ENCODE measurements around the gene PTPRN2.
"Not testable (repeated sequence)": the region's sequence is repeated elsewhere in the genome, so short reads cannot be mapped to it uniquely, and the experiment has no call there.

Gene PTPRN2

GRCh38 chr7:157946398-157947060, 641.1 kb downstream of the PTPRN2 start:
- DNase-seq (ENCODE audit: low read depth): no peak

- no peak for DNase-seq (ENCODE audit: low read depth)
Measured at GRCh38 chr7:157945401-157945800, 642.2 kb downstream of the PTPRN2 start.

GRCh38 chr7:157944734-157945291, 642.8 kb downstream of the PTPRN2 start:
- no peak for DNase-seq (ENCODE audit: low read depth)

DNA sequence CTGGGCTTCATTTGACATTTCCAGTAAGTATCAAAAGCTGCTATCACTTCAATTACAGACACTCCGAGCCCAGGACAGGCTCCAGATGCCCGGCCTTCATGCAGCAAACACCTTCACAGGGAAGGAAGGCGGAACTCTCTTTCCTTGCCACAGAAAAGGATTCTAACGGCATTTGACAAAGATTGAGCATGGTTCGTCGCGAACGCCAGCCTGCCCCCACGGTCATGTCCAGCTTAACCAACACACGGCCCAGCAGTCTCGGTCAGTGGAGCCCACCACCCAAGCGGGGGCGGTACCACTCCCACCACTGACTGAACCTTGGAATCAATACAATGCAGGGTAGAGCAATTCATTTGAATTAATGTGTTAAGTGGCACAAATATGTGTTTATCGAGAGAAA, 643.6 kb downstream of the PTPRN2 start:
- no peak for DNase-seq (ENCODE audit: low read depth)

DNA sequence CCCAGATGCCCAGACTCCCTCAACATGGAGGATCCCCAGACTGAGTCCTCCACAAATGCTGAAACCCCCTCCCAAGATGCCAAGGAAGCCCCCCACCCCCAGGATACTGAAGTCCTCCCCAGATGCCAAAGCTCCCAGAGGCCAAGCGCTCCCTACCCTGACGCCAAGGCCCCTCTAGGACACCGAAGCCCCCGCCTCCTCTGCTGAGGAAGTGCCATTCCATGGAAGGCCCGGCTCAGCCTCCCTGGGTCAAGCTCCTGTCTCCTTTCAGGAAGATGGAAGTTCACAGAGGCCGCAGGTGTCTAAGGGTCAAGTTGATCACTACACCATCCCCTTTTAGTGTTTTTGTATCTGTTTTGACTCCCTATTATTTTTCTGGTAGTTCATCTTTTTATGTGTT, 644.1 kb downstream of the PTPRN2 start:
- DNase-seq (ENCODE audit: low read depth): no peak

DNA sequence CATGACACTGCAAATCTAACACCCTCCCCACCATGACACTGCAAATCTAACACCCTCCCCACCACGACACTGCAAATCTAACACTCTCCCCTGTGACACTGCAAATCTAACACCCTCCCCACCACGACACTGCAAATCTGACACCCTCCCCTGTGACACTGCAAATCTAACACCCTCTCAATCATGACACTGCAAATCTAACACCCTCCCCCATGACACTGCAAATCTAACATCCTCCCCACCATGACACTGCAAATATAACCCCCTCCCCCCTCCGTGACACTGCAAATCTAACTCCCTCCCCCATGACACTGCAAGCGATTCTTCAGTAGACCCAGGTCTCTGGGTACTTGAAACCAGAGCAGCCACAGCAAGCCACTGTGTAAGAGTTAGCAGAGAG, 646.4 kb downstream of the PTPRN2 start:
- no peak for DNase-seq (ENCODE audit: low read depth)

GRCh38 chr7:157940497-157940896, 647.1 kb downstream of the PTPRN2 start:
- no peak for DNase-seq (ENCODE audit: low read depth)

DNA sequence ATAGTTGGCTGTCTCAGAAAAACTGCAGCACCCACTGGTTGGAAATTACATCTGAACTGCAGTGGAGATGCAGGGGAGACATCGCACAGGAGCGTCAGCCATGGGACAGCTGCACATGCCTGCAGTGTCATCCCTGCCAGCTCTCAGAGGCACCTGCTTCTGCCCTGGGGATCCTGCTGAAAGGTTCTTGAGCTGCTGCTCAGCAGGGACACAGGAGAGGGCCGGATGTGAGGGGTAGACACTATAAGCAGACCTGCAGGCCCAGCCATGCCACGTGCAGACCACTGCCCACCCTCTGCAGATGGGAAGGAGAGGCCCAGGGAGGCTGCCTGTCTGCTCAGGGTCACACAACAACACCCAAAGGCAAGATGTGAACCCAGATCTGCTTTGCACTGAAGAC, 649.4 kb downstream of the PTPRN2 start:
- no peak for DNase-seq (ENCODE audit: low read depth)

DNA sequence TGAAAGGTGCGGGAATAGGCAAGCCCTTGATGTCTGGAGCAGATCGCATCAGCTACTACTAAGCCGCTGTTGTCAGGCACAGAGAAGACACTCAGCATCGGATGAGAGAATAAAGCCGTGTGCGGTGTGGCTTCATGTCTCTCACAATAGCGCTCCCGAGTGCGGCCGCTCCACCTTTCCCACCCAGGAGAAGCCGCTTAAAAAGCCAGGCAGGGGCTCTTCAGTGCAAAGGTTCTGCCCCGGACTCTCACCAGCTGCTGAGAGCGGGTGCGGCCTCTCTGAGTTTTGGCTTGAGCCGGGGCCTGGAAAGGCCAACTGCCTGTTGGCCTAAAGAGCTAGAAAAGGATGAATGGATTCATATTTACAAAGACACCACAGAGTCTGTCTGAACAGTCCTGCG, 650.2 kb downstream of the PTPRN2 start:
- DNase-seq (ENCODE audit: low read depth): no peak

GRCh38 chr7:157936976-157937375, 650.6 kb downstream of the PTPRN2 start:
- no peak for DNase-seq (ENCODE audit: low read depth)

- not testable (repeated sequence) for DNase-seq (ENCODE audit: low read depth)
Measured at GRCh38 chr7:157935721-157936120, 651.9 kb downstream of the PTPRN2 start.

DNA sequence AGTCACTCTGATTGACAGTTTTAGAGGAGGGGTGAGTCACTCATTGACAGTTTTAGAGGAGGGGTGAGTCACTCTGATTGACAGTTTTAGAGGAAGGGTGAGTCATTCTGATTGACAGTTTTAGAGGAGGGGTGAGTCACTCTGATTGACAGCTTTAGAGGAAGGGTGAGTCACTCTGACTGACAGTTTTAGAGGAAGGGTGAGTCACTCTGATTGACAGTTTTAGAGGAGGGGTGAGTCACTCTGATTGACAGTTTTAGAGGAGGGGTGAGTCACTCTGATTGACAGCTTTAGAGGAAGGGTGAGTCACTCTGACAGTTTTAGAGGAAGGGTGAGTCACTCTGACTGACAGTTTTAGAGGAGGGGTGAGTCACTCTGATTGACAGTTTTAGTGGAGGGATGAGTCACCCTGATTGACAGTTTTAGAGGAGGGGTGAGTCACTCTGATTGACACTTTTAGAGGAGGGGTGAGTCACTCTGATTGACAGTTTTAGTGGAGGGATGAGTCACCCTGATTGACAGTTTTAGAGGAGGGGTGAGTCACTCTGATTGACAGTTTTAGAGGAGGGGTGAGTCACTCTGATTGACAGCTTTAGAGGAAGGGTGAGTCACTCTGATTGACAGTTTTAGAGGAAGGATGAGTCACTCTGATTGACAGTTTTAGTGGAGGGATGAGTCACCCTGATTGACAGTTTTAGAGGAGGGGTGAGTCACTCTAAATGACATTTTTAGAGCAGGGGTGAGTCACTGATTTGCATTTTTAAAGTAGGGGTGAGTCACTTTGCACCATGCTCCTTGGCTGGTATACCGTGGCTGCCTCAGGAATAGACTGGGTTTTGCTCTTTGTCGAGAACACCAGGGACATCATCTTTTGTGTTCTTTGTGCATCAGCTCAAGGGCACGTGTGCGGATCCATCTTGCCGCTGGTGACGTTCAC, 654.1 kb downstream of the PTPRN2 start:
- DNase-seq (ENCODE audit: low read depth): not testable (repeated sequence)

- DNase-seq (ENCODE audit: low read depth): no peak
Measured at GRCh38 chr7:157932498-157933218, 655.0 kb downstream of the PTPRN2 start.

DNA sequence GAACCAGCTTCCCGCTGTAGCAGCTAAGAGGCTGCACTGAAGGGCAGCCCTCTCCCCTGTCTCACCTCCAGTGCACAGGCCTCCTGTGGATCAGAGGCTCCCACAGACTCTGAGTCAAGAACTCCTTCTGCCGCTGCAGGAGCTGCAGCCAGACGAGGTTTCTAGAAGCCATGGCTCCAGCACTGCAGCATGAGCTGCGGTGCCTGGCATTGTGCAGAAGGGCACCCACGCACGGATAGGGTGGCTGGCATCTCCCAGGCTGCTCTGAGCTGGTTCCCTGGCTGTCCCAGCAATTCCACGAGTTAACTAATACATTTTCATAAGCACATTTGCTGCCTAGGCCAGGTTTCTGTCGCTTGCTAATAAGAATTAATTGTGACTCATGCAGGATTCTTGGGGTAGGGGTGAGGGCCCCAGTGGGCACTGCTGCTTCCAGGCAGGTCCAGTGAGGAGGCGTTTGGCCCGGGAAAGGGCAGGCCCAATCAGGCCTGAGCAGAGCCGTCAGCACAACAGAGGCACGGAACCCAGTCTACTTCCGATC, 656.6 kb downstream of the PTPRN2 start:
- no peak for DNase-seq (ENCODE audit: low read depth)

DNA sequence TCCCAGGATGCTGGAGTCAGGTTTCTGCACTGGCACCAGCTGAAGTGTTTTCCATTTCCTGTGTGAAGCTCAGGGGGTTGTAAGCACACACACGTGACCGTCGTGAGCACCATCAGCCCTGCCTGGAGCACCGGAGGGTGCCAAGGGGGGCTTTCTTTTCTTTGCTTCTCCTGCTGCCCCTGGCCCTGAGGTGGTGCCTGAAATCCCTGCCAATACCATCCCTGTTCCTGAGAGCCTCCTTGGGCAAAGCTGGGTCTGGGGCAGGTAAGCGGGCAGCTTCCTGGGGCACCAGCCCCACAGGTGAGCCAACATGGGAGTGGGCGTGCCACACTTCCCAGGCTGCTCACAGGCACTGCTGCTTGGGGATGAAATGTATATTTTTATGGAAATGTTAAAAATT, 657.2 kb downstream of the PTPRN2 start:
- no peak for DNase-seq (ENCODE audit: low read depth)

DNA sequence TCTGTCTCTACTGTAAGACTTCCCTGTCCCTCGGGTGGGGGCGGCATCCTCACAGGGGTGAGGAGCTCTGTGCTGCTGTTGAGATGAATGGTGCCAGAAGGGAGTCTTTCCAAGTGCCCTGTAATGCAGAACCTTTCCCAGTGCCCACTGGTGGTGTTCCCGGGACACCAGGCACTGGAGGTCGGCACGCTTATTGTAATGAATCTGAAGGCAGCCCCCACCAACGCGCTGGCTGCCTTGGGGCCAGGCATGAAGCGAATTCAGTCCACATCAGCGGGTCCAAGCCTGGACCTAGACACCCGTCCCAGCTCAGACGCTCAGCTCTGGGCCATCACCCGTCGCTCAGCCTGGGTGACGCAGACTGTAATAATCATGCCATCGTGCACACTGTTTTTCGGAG, 658.0 kb downstream of the PTPRN2 start:
- DNase-seq (ENCODE audit: low read depth): no peak

DNA sequence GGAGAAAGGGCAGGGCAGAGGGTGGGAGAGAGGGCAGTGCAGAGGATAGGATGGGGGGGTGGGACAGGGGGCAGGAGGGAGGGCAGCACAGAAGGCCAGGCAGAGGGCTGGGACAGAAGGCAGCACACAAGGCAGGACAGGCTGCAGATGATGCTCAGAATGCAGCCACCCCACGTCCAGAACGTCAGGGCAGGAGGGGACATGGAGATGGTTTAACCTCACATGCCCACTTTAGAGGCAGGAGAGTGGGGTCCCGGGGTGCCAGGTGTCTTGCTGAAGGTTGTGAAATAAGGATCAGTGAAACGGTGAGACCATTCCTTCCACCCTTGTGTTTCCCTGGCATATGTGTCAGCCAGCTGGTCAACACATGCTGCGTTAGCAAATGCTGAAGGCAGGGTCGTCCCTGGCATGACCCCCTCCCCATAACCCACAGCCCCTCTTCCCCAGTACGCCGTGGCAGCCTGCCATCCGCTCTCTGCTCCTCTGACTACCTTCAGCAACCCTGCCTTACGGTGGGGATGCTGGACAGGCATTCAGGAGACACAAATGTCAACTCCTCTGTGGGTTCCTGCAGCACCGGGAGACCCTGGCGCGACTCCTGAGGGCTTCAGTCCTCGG, 658.7 kb downstream of the PTPRN2 start:
- DNase-seq (ENCODE audit: low read depth): no peak

- DNase-seq (ENCODE audit: low read depth): no peak
Measured at GRCh38 chr7:157928171-157928794, 659.3 kb downstream of the PTPRN2 start.

DNA sequence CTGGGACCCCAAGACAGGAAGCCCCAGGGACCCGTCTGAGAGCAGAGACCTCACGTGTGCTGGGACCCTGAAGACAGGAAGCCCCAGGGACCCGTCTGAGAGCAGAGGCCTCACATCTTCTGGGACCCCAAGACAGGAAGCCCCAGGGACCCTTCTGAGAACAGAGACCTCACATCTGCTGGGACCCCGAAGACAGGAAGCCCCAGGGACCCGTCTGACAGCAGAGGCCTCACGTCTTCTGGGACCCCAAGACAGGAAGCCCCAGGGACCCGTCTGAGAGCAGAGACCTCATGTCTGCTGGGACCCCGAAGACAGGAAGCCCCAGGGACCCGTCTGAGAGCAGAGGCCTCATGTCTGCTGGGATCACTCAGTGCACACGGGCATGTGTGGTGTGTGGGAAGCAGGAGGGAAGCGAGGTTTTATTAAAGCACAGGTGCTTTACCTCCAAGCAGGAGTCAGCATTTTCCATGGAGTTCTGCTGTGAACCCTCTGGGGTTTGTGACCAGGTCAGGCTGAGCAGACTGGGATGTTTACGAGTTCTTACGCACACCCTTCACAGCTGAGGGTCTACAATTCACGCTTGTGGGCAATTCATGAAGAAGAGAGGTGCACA, 660.2 kb downstream of the PTPRN2 start:
- DNase-seq (ENCODE audit: low read depth): no peak

- DNase-seq (ENCODE audit: low read depth): no peak
Measured at GRCh38 chr7:157926521-157927150, 661.0 kb downstream of the PTPRN2 start.
